Embryonic facial prominence (tissue), 1 donor: ENCODE measurements around the gene C10orf67.
"Not testable (repeated sequence)": the region's sequence is repeated elsewhere in the genome, so short reads cannot be mapped to it uniquely, and the experiment has no call there.

Source experiments
- DNase-seq: peaks from one replicate; pipeline ENCODE4 v3.0.0-alpha.2; 2016; ENCODE audit errors: extremely low spot score

The C10orf67 gene

DNA sequence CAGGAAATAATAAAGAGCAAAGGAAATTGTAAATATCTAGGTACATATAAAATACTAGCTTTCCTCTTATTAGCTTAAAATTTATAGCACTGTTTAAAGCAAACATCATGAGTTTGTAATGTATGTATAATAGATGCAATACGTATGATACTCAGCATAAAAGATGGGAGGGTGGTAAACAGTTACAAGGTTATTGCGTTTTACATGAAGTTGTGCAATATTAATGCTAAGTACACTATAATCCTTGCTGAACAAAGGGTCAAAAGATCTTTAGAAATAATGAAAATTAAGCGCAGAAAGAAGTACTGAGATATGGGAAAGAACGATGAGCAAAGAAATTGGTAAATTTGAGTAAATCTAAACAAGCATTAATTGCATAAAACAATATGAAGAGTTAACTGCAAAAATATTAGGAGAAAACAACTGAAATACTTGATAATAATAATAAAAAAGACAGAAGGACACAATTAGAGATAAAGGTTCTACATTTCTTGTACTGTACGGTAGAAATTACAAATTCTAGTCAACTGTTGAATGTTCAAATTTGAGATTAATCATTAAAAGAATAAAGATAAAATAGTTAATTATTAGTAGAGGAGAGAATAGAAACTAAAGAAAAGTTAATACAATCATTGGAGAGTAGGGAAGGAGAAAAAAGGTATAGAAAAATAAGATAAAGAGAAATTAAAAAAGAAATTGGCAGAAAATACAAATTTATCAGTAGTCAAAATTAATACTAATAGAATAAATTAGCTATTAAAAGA is 17.9 kb downstream of the C10orf67 start:
- no peak for DNase-seq

DNA sequence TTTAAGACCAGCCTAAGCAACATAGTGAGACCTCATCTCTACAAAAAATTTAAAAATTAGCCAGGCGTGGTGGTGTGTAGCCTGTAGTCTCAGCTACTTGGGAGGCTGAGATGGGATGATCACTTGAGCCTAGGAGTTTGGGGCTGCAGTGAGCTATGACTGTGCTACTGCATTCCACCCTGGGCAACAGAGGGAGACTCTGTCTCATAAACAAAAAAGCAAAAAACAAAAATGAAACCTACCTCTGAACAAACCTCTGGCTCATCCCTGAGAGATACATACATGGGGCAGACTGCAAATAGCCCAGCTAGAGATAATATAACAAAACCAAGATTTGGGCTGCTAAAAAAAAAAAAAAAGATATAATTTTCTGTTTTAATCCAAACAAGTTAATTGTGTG is 19.5 kb downstream of the C10orf67 start:
- DNase-seq, result no peak

DNA sequence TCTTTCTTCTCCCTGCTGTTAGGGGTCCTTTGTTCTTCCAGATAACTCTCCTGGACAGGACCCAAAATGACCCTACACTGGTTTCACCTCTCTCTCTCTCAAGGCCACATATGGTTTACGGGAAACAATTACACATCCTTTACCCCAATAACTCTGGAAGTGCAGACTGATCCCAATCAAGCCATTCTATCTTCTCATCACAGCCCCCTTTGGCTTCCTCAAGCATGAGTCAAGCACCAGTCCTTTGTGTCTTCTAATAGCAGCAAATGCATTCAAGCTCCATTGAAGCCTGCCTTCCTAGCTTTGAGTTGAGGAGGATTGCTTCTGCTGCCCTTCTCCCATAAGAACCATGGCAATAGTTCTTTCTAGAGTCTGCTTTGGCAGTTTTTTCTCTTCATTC is 20.2 kb downstream of the C10orf67 start:
- DNase-seq, result no peak

DNA sequence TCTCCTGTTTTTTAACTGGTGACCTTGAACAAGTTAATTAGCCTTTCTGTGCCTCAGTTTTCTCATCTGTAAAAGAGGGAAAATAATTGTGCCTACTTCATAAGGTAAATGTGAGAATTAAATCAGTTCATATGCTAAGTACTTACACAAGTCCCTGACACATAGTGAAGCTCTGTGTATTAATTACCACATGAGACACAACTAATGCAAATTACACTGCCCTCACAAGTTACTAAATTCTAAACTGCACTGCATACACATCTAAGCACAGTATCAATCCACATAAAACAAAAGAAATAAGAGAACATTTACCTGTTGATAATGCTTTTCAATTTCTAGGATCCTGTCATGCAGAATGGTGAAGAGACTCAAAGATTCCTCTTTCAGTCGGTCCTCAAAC is 22.5 kb downstream of the C10orf67 start:
- DNase-seq, result no peak

DNA sequence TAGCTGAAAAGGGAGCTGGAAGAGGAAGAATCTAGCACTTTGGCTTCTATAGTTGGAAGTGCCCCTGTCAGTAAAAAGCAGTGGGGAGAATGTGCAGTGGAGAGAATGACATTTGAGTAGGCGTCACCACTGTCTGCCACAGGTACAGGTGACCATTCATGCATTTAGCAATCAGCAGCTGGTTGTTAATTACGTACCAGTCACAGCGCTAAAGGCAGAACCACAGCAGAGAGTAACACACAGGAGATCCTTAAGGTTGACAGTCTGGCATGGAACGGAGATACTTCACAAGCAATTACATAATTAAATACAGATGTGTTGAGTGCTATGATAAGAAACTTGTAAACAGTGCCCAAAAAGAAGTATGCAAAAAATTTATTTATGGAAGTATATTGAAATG is 24.8 kb downstream of the C10orf67 start:
- DNase-seq, result no peak

DNA sequence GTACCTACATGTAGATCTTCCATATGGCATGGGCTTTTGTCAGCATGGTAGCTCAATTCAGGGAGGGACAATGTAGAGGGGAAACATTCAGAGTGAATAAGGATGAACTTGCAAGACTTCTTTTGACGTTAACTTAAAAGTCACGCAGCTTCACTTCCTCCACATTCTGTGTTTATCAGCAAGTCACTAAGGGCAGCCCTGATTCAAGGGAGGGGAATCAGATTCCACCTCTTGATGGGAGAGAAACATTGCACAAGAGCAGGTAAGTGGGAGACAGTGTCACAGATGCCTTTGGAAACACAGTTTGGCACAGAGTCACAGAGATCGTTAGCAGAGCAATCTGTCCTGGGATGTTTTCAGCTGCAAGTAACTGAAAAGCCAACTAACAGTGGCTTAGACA is 26.2 kb downstream of the C10orf67 start:
- DNase-seq, result no peak

DNA sequence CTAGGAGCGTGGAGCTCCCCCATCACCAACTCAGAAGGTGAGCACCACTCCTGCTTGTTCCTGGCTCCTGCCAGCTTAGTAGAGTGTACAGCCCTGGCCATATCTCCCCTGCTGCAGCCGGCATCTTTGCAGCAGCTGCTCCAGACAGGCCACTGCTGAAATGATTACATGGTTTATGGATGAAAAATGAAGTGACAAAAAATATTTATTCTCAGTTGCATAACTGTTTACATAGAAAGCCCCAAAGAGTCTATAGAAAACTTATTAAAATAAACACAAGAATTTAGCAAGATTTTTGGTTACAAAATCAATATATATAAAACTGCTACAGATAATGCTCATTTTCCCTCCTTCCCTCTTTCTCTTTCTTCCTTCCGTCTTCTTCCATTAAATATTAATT is 27.2 kb downstream of the C10orf67 start:
- DNase-seq, result no peak

DNA sequence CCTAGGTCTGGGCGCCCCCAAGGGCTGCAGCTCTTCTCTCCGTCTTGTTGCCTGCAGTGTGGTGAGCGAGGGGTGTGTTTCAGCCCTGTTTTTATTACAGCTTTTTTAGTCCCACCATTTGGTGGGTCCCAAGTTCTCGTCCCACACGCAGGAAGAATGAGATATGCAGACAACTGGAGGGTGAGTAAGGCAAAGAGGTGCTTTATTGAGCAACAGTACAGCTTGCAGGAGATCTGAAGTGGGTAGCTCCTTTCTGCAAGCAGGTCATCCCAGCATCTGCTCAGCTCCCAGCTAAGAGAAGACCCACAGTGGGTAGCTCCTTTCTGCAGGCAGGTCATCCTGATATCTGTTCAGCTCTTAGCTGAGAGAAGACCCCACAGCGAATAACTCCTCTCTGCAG is 28.2 kb downstream of the C10orf67 start:
- no peak for DNase-seq

DNA sequence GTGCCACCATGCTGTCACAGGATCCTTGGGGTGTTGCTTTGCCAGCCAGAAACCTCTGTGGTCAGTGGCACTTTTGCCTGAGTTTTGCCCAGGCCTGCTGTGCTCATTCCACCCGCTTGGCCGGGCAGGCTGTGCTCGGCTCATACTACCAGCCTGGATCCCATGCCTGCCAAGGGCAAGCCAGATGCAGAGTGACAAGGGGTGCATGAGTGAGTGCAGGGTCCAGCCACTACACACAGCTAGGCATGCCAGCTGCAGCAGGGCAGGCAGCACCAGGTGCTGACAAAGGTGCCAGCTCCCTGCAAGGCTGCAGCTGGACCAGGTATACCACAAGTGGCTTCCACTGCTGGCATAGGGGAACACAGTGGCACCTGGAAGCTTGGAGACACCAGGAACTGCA is 28.6 kb downstream of the C10orf67 start:
- DNase-seq, result no peak

DNA sequence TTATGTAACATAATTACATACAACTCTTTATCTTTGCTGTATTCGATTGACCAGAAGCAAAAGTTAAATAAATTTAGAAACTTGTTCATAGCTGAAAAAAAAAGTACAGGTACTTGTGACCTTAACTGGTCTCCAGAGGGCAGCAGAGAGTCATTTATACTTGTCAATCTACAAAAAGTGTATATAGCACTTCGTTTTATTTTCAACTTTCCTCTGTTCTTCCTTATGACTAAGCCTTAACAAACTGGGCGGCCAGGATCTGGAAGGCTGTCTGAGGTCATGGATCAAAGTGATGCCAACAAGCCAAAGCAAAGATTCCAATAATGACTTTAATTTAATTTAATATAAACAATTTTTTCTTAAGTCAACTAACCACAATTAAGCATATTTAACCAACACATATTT is 29.8 kb downstream of the C10orf67 start:
- DNase-seq, result peak; percentile 50

DNA sequence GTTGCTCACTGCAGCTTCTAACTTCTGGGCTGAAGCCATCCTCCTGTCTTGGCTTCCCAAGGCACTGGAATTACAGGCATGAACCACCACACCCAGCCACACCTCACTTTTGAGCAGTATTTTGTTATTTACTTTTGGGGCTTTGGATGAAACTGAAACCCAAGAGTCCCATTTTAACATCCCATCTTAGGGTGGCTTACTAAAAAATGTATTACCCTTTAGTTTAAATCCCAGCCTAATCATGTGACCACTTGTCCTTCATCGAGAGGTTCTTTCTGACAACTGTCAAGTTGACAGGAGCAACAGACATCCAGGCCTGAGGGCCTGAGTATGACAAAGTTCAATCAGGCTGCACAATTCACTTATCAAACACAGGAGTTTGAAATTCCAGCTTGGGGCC is 33.6 kb downstream of the C10orf67 start:
- no peak for DNase-seq

DNA sequence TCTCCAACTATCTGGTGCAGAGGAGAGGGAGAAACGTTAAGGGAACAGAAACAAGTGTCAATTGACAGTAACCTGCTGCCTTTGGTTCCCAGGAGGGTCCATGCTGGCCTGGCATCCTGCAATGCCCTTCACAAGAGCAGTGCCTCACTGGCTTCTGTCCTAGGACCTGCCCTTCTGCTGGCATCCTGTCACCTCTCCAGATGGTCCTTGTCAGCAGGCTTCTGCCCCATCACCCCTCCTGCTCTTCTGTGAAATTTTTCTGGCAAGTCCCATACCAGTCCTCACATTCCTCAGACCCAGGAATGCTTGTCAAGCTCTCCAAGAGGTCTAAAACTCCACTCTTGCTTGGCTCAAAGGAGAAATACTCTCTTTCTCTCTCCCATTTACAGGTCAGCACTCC is 34.2 kb downstream of the C10orf67 start:
- no peak for DNase-seq

DNA sequence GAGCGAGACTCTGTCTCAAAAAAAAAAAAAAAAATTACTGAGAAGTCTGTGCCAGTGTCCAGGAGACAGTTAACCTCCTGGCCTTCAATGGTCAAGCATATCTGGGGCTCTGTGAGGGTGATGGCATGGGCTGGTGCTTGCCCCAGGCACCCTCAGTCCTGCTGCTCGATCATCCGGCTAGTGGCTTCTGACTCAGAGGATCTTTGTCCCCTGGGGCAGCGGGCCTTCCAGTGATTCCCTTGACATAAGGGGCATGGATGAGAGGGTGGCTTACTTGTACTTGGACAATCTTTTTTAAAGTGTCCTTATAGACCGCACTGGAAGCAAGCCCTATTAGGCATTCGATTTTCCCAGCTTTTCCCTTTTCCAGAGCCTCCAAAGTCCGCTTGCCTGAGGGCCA is 44.6 kb downstream of the C10orf67 start:
- not testable (repeated sequence) for DNase-seq

DNA sequence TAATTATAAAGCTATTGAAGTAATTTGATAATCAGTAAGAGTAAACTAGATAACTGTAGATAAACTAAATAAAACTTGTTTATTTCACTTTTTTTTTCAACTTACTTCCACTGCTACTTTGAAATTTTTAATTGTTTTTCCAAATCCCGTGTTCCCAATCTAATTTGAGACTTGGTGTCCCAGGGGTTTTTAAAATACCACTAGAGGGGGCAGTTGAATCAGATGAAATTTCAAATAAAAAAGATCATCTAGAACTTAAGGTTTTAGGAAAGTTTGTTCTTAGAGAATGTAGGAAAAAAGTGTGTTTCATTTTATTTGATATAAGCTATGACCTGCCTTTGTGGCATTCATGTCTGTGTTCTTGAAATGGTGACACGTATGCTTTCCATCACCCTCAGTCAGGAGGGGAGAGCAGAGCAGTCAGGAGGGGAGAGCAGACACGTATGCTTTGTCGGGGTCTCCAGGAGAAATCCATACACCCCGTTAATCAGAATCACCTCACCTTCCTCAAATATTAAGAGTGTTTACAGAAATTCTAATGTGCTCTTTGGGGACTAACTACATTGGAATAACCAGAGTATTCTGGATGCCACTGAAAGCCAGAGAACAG is 49.9 kb downstream of the C10orf67 start:
- no peak for DNase-seq

DNA sequence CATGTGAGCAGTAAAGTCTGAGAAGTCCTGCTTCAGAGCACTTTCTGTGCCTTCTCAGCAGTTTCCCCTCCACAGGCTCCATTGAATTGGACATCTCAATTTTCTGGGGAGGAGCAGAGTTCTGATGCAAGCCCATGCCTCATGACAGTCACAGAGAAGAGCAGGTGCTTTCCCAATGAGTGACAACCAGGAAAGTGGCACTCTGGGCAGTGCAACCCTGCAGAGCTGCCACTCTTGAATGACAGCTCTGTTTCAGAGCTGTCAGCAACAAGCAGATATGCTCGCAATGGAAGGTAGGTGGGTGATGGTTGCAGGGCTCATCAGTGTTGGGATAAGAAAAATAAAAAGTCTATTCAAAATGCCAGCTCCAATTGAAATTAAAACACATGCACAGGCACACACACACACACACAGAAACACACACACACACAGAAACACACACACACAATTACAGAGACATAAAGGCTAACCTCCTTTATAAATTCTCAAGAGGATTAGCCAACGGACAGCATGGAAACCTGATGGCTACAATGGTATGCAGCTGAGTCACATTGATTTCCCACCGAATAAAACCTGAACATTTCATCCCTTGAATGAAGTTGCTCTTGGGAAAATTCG is 50.5 kb downstream of the C10orf67 start:
- no peak for DNase-seq

DNA sequence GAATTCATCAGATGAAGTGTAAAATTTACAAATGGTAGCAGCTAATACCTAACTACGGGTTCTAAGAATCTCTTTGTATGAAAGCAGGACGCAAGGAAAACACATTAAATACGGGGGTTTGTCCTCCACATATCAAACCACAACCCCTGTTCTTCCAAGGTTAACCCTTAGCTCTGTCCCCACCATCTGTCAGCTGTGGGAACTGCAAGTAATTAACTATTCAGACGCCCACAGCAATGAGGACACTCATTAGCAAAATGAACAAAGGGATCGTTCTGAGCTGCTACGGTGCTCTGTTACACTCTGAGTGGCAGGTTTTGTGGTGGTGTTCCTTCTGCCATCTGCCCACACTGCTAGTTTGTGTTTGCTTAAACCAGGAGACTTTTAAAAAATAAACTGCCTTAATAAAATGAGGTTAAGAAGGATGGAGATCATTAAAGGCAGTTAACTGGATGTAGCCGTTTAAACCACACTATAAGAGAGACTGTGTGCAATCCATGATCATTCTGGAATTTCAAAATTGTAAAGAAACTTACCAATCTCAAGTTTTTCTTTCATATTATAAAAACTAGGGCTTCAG is 51.4 kb downstream of the C10orf67 start:
- DNase-seq, result no peak

DNA sequence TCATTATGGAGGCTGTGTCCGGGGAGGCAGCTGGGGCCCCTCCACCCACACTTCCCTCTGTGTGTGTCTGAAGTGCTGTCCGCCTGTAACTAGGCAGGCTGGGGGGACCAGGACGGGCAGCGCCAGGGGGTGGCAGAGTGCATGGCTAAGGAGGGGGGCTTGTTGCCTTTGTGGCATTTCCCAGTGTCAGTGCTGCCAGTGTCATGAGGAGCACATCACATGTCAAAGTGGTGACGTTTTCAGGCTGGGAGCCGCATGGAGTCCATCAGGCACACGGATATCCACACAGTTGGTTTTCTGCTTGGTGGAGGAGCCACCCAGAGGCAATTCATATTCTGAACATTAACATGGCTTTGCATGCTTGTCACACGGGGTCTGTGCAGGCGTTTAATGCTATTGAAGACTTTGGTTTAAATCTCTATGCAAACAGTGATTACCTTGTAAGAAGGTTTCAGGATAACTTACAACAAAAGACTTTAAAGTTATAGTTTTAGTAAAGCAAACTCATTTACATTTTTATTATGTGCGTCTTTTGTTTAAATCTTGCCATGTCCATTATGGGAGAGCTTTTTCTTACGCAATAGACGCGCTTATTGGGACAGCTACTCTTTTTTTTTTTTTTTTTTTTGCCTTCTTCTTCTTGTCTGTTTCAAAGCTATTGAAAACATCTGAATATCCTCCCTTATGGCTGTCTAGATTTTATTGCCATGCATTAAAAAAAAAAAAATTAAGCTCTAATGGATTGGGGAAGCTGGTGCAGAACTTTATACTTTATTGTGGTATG is 52.9 kb downstream of the C10orf67 start:
- no peak for DNase-seq

DNA sequence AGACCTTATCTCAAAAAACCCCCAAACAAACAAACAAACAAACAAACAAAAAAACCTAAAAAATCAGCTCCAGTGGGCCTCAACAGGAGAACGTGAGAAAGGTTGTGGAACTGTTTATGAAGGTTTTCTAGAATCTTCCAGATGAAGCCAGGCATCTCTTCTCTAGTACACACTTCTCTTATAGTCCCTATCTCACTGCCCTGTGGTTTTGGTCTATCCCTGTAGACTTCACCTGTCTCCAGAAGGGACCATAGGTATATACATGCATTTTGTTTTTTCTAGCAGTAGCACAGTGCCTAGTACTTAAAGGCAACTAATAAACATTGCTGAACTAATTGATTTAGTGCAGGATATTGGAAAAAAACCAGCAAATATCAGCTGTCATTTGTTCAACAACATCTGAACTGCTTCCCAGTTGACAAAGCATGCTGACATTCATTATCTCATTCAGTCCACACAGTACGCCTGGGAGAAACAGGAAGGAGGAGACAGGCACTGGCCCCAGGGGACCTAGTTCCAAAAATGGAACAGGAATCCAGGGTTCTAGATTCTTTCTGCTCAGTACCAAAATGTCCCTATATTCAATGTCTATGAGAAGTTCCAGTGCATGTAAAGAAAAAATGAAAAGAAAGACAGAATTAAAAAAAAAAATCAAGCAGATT is 59.8 kb downstream of the C10orf67 start:
- no peak for DNase-seq

DNA sequence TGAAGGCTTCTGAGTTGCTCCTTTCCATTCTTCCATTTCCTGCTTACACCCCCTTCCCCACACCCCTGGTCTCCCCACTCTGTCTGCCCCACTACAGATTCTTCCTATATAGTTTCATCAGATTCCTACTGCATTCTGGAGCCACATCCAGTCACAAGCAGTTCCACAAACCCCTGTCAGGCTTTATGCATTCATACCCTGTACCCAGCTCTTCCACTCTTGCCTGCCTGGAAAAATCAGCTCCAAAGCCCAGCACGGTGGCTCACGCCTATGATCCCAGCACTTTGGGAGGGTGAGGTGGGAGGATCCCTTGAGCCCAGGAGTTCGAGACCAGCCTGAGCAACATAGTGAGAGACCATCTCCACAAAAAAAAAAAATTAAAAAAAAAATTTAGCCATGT is 60.4 kb downstream of the C10orf67 start:
- DNase-seq, result no peak

DNA sequence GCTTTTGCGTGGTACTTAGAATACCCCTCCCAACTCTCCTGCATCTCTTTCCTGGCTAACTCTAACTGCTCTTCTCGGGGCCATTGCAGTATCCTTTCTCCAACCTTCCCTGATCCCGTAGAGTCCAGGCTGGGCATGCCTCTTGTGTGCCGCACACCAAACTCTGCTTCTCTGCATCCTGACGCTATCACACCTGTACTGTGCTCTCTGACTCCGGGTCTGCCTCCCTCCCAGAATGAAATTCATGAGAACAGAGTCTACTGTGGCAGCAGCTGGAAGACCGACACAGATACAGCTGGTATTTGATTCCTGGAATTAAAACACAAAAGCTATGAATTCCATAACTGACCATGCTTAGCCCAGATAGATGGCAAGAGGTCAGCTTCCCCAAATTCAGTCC is 60.9 kb downstream of the C10orf67 start:
- DNase-seq, result no peak

DNA sequence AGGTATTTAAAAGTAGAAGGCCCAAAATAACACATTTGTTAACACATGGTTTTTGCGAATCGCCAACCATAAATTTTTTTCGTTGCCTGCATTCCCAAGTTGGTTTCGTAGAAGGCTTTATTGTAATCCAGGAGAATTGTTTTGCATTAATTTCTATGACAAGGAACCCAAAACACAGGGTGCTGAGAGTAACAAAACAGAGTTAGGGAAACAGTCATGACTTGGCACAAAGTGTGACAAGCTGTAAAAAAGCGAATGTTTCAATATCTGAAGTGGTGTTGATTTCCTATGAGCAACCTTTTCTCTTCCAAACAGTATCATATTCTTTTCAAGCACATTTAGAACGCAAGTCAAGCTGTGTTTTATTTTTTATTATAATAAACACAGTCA is 63.6 kb downstream of the C10orf67 start:
- no peak for DNase-seq
